ENCODE data around the gene TBX19.

The TBX19 gene

GRCh38 chr1:168280296-168280927 lies at the start of gene TBX19:
TSS of gene TBX19 (plus strand) at chr1:168280877. CDS start at chr1:168281091, 214 bp downstream.
- DNase-seq, result no peak

DNA sequence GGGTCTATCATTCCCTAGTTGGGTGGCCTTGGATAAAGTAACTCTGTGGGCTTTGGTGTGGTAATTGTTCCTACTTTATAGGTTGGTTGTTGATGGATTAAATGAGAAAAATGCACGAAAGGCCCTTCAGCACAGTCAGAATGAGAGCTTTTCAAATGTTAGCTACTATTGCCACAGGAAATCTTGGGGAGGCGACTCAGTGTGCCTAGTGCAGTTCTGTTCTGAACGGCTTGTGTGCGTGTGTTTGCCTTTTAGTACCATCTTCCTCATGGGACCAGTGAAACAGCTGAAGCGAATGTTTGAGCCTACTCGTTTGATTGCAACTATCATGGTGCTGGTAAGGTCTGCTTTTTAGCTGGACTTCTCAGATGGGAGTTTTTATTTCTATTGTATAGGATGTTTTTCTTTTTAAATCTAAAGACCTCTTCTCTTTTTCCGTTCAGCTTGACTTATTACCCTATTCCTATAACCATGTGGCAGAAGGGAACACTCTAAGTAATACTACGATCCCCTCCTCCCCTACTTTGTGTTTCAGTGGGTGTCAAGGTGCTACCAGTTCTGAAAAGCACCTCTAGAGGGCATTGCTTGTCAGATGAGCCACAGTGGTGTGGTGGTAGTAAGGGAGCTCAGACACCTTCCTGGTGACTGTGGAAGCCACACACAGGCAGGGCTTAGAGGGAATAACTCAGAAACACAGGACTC lies 45.7 kb upstream of the TBX19 start:
- DNase-seq, result peak; percentile 8 to 43

- DNase-seq, result no peak
Observed at GRCh38 chr1:168235548-168235885, 45.2 kb upstream of the TBX19 start.

DNA sequence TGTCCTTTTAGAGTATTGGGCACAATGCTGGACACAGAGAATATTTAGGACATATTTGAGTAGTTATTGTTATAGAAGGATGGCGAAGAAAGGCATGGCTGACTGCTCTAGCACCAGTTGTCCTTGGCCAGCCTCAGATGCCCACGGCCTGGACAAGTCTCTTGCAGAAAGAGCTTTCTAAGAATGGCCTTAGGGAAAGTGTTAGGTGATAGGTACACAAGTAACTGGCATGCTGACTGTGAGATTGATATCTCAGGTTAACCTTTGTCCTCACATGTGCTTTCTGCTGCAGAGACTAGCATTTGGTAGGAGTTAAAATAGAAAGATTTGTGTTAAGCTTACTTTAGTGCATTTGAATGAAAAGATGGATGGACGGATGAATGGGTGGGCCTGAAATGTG lies 44.7 kb upstream of the TBX19 start:
- DNase-seq, result no peak

DNA sequence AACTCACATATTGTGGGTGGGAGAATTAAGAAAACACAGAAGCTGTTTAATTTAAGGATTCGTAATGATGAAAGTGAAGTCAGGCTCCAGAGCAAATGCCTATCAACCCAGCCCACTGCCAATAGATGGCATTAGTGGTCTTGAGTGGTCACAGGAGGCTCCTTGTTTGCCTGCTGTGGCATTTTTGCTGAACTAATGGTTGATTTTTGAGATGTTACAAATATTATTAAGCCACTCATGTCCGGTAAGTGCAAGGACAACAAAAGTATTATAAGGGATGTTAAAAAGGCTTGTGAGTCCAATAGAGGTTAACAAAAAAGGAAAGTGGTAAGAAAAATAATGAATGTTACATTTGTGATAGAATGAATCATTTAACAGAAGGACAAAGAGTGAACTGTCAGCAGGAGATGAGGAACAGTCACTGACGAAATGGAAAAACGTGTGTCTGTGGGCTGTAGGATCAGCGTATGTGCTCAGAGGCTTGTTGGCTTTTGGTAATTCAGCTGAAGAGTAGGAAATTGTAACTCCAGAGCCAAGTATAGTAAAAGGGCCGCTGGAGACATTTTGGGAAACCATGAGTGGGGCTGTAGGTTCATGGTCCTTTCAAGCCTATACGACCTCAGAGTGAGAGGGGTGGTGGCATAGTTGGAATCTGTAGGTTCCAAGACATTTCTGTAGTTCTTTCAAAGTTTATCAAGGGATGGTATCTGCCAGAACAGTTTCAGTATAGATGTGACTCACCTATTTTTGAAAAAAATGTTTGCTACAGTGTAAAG lies 43.7 kb upstream of the TBX19 start:
- DNase-seq, result no peak

GRCh38 chr1:168243198-168243597 lies 37.5 kb upstream of the TBX19 start:
- DNase-seq, result no peak

GRCh38 chr1:168243636-168244212 lies 37.0 kb upstream of the TBX19 start:
- DNase-seq, result no peak

DNA sequence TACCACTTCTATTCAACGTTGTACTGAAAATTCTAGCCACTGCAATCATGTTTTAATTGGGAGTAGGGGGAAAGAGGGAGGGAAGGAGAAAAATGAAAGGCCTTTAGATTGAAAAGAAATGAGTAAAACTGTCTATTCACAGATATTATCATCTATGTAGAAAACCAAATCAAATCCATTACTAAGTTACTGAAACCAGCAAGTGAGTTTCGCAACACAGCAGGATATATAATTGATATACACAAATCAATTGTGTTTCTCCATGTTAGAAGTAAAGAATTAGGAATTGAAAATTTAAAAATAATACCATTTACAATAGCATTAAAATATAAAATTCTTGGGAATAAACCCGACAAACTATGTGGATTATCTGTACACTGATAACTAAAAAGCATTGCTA lies 35.6 kb upstream of the TBX19 start:
- no peak for DNase-seq

- no peak for DNase-seq
Observed at GRCh38 chr1:168246506-168246905, 34.2 kb upstream of the TBX19 start.

DNA sequence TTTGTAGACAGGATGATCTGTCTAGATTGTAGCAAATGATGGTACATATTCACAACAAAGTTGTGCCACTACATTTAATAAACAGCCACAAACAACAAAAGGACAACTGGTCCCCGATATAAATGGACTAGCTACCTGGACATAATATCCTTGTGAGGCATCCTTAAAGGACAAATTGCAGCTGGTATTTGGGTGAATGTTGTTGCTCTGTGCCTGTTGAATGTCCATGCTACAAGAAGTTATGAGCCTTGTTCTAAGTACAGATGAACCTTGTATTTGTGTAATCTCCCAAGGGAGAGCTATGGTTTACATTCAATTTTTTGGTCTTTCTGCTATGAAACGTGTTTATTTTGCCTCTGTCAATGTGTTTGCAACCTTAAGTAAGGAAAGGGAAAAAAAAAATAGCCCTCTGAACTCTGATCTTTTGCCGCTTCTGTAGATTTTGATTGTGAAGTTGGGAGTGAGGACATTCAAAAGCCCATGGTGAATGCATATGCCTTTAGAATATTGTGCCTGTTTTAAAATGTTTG lies 28.4 kb upstream of the TBX19 start:
- no peak for DNase-seq

- DNase-seq, result no peak
Observed at GRCh38 chr1:168256164-168256563, 24.5 kb upstream of the TBX19 start.

DNA sequence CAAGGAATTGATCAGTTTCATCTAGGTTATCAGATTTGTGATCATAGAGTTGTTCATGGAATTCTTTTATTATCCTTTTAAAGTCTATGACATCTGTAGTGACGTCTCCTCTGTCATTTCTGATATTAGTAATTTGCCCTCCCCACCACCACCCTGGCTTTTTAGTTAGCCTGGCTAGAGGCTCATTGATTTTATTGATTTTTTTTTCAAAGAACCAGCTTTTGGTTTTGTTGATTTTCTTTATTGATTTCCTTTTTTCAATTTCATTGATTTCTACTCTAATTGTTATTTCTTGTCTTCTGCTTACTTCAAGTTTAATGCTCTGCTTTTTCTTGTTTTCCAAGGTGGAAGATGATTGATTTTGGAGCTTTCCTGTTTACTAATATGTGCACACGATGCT lies 23.3 kb upstream of the TBX19 start:
- no peak for DNase-seq

- DNase-seq, result no peak
Observed at GRCh38 chr1:168259567-168259966, 21.1 kb upstream of the TBX19 start.

DNA sequence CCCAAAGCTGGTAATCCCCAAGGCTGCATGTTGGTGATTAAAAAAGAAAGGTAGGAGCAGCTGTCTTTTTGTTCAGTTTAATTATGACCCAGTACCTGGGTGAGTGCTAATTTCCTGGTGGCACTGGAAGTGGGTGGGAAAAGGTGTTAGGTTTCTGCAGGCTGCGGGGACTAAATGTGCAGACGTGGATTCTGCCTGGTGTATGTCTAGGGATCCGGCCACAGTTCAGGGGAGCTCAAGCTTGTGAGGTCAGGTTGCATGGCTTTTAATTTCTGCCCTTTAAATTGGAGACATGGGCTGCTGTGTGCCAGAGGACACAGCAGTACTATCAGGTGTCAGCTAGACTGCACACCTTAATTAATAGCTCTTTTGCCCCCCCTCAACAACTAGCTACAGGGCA lies 20.3 kb upstream of the TBX19 start:
- no peak for DNase-seq

- DNase-seq, result no peak
Observed at GRCh38 chr1:168261390-168261789, 19.3 kb upstream of the TBX19 start.

DNA sequence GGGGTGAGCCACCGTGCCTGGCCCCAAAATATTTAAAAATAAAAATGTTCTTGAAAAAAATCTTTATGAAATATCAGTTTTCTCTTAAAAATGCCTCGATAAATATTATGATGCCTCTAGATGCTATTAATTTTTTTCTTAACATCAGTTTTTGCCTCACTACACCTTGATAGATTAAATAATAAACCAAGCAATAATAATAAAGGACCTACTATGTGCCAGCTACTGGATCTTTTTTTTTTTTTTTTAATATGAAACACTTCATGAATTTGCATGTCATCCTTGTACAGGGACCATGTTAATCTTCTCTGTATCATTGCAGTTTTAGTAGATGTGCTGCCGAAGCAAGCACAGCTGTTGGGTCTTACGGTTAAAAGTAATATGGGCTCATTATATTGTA lies 17.5 kb upstream of the TBX19 start:
- DNase-seq, result no peak

DNA sequence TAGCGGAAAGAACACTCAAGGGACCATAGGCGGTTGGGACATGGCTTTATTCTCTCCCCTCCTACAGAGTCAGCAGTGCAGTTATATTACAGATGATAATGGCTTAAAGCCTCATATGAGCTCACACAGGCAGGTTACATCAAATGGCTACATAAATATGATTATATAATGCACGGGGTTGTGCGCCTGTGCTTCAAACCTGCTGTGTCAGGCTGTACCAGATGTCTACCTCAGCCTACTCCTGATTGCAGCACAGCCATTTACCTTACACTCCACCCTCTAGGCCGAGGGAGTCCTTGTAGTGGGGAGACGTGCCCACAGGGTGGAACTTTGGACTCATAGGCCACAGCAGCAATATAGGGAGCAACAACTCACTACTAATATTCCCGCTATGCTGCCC lies 16.4 kb upstream of the TBX19 start:
- DNase-seq, result no peak

DNA sequence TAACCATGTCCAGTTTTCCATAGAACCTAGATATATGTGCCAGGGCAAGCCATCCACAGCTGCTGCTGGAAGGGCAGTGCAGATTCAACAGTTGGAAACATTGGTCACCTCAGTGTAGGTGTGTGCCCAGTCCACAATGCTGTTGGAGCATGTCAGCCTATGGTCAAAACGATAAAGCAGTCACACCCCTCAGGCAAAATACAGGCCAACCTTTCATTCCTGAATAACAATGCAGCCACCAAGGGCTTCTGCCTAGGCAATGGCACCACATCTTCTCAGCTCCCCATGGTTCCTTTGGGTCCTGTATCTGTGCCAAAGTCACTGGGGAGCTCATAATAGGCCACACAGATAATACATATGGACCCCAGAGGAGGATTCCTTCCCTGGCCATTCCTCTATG lies 15.1 kb upstream of the TBX19 start:
- DNase-seq, result no peak

DNA sequence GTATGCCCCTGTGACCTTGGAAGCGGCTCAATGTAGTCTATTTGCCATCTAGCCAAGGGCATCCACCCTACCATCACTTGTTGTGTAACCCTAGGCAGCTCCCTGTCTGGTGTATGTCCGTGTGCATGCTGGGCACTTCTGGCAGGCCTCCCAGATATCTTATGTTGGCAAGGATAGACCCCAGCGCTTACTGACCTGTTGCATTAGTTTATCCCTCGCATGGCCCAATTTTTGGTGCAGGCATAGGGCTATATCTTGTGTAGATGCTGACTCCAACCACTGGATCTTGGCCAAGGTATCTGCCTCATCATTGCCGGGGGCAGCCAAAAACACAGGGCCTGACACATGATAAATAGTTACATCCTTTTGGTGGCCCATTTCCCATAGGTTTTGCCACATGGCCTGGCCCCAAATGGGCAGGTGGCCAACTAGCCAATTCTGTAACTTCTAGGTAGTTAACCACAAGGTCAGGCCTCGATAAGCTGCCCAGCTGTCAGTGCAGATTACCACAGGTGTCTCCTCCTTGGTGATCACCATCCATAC lies 14.0 kb upstream of the TBX19 start:
- DNase-seq, result no peak

GRCh38 chr1:168271636-168272035 lies 9.0 kb upstream of the TBX19 start:
- DNase-seq, result no peak

- DNase-seq, result no peak
Observed at GRCh38 chr1:168273575-168273974, 7.1 kb upstream of the TBX19 start.

- no peak for DNase-seq
Observed at GRCh38 chr1:168279253-168279652, 1.4 kb upstream of the TBX19 start.

- DNase-seq, result no peak
Observed at GRCh38 chr1:168281603-168282325, 1.1 kb downstream of the TBX19 start.
